Smooth muscle cell of the brain vasculature (primary cell): Measurements from ENCODE around the gene KCTD10.

ENCODE experiments used
- DNase-seq: peaks from one replicate; pipeline ENCODE4 v3.0.0-alpha.2; 2012; ENCODE audit warnings: low read depth, low spot score

KCTD10 gene, protein sequence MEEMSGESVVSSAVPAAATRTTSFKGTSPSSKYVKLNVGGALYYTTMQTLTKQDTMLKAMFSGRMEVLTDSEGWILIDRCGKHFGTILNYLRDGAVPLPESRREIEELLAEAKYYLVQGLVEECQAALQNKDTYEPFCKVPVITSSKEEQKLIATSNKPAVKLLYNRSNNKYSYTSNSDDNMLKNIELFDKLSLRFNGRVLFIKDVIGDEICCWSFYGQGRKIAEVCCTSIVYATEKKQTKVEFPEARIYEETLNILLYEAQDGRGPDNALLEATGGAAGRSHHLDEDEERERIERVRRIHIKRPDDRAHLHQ

DNA sequence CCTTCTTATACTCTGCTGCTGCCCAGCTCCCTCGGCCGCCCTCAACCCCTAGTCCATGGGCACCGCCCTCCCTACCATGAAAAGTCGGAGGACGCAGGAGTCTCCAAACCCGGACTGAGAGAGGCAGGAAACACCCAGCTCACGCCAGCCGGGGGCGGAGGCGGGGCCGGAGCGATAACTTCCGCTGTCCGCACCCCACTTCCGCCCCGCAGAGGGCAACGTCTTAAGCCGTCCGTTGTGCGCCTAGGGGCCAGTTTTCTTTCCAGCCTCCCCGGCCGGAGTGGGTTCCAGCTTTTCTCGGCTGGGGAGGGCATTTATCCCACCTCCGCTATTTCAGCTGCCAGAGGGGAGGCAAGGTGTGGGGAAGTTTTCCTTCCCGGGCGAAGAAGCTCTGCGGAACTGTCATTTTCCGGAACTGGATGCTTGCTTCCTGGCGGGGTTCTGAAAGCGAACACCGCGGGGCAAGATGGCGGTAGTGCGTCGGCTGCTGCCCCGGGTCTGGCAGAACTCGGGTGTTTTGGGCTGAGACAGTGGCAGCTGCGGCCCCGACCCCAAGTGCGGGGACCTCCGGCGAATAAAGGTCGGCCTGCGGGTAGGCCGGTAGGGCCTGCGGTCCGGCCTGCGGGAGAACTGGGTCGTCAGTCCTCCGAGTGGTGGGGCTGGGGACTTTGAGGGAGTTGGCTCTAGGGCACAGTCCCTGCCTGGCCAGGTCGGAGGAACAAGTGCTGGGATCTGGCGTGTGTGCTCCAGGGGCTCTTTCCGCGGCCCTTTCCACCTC lies at the start of gene KCTD10, which contains the start of gene UBE3B:
Gene KCTD10, minus strand, starts transcription at position 116 of the 778 bp plus-strand sequence. Its CDS starts 38 bp downstream, at position 78.
Gene UBE3B, plus strand, starts transcription at position 450 of the 778 bp plus-strand sequence. CDS start 5,918 bp downstream, outside the sequence.
- DNase-seq = peak; percentile 79

DNA sequence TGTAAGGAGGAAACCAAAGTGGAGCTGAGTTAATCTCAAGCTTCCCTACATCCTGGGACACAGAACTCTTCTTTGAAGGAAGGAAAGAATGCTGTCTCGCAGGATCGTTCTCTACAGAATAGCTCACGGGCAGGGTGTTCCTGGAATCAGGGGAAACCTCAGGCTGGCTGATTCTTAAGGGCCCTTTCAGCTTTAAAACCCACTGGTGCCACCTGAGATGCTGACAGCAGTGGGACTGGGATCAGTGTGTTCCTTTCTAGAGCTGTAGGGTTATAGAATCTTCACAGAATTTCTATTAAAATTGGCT lies 48.1 kb upstream of the KCTD10 start:
- no peak for DNase-seq

DNA sequence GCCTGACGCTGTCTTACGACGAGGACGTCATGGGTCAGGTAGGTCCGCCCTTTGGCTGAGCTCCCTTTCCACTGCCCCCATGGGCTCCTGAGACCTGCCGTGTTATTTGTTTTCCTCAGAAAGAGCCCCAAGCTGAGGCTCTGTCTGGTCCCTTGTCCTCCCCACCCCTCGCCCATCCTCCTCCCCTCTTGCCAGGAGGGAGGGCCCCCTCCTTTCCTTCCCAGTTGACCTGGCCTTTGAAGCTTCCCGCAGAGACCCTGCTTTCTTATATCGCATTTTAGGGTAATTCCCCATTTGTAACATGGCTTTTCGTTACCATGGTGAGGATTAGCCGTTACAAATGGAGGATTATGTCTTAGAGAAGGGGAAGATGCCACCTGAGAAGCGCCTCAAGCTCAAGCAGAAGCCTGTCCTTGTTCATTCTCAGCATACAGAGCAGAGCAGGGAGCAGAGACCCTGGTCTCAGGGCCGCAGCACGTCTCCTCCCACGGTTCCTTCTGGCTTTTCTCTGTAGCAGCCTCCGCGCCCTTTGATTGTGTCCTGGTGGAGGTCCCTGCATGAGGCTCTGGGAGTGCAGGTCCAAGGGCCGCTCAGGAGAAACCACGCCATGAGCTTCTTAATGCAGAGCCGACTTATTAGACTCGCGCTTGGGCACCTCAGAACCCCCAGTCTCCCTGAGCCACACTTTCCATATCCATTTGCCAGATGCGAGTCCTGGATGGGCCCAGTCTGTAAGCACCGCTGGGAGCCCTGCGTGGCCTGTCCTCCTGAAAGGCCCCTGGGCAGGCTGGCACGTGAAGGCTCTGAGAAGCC lies 47.6 kb upstream of the KCTD10 start:
- DNase-seq = no peak

DNA sequence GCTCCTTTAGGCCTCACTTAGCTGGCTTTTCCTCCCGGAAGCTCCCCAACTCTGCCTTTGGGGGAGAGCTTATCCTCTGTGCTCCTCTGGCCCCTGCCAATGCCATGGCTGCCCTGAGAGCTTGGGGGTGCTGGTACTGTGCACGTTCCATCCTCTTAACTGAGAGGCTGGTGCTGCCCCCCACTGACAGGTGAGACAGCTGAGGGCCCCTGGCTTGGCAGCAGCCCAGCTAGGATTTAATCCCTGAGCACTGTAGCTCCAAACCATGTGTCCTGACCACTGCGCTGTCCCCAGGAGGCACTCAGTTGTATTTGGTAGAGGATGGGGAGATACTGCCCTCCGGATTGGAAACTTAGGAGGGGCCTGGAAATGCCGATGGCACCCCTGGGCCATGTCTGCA lies 46.4 kb upstream of the KCTD10 start:
- DNase-seq = no peak

DNA sequence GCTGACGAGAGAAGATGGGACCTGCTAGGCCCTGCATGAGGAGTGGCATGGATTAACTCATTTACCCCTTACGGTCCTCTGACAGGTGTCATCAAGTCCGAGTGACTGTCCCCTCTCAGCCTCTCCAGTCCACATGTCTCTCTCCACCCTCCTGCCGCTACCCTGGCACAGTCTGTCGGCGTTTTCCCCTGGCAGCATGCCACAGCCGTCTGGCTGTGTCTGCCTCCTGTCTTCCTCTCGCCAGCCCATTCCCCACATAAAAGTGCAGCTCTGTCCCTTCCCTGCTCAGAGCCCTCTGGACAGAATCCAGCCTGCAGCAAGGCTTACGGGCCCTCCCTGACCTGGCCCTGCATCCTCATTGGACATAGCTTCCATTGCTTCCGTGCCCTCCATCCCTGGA lies 46.0 kb upstream of the KCTD10 start:
- no peak for DNase-seq

DNA sequence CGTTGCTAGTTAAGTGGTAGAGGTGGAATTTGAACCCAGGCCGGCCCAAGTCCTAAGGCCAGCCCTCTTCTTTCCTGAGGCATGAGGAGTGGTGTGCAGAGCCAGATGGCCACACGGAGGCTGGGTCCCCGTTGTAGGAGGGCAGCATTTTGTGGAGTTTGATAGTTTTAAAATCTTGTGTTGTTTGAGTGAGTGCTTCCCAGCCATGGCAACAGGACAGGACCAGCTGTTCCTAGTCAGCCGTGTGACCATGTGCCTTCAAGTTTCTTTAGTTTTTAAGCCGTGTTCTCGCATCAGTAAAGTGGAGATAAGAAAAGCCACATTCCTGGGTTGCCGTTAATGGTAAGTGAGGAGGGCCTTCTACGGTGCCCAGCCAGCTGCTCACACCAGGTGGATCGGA lies 44.7 kb upstream of the KCTD10 start:
- no peak for DNase-seq

DNA sequence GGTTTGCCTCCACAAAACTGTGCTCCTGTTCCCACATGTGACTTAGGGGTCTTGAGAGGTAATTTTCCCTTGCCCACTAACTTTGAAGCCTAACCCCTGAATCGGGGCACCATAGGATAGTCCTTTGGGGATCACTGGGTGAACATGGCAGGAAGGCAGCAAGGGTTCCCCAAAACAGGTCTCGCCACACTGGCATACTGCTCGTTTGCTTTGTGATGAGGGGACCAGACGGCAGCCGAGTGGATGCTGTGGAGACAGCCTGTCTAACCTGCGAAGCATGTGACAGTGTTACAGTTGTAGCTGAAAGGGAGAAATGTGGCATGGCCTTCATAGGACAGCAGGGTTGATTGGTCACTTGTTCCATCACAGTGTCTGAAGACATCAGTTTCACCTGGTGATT lies 42.7 kb upstream of the KCTD10 start:
- no peak for DNase-seq

DNA sequence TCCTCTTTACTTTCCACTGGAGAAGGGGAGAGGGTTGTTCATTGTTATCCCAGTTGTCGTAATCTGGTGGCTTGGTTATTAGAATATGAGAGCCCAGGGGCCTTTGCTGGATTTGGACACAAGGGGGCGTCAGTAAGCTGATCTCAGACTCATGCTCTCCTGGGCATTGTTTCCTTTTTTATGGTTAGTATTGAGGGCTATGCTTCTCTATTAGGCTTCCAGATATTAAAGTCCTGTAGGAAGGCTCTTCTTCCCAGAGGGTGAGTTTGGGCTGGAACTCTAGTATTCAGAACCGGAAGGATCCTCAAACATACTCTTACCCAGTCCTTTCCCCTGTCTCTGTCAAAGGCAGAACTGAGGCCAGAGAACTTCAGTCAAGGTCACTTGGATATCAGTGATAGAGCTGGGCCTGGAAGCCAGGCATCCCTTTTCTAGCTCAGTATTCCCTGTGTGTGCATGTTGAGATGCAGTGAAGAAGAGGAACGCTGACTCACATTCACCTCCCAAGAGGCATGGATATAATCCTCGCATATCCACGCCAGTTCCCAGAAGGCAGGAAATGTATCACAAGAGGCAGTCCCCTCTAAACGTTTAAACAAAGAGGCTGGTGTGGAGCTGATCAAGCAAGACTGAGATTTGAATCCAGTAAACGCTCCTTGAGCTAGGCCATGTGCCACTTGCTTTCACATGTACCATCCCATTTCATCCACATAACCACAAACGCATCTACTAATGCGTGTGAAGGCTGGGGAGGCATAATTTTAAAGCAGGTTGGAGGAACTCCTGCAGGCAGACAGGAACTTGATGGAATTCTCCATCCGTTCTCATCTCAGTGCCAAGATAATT lies 41.9 kb upstream of the KCTD10 start:
- DNase-seq = no peak

DNA sequence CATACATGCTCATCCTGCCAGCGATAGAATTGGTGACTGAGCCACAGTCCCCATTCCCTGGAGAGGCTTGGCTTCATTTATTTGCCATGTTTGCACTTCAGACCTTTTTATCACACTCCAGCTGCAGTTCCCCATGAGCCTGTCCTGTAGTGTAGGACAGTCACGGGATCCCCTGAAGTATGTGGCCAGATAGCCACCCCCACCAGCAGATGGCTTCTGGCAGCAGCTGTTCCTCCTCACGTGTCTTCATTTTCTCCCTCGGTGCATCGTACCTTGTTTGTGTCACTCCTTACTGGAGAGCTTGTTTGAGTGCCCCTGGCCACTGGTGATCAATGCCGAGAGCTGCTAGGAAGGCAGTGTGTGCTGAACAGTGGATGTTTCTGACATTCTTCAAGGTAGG lies 40.5 kb upstream of the KCTD10 start:
- DNase-seq = no peak

DNA sequence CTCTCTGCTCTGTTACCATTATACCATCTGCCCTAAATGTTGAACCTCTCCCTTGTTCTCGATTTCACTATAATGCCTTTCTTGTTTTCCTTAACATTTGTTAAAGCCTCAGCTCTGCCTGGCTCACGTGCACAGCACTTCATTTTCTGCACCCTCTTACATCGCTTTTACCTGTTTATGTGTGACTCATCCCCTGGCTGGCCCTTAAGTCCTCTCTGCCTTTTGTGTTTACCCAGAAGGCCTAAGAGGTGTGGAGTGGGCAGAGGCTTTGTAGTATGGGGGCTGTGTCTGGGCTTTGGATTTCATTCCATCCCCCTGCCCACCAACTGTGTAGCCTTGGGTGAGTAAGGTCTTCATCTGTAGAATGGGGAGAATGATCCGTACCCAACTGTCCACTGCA lies 36.9 kb upstream of the KCTD10 start:
- DNase-seq = no peak

DNA sequence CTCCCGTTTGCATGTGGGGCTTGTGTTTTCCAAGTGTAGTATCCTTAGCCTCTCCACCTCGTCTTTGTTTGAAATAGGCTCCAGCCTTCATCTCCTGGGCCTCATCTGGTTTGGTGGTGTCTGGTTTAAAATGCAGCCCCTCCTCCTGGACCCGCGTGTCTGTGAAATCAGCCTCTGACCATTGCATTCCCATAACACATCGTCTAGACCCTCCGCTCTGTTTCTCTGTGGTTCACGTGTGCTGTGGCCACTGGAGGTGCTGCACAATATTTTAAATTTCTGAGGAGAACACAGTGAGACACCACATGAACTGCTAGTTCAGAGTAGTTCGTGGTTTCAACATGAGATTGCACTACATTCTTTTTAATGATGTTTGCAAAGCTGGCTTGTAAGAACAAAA lies 36.0 kb upstream of the KCTD10 start:
- no peak for DNase-seq

DNA sequence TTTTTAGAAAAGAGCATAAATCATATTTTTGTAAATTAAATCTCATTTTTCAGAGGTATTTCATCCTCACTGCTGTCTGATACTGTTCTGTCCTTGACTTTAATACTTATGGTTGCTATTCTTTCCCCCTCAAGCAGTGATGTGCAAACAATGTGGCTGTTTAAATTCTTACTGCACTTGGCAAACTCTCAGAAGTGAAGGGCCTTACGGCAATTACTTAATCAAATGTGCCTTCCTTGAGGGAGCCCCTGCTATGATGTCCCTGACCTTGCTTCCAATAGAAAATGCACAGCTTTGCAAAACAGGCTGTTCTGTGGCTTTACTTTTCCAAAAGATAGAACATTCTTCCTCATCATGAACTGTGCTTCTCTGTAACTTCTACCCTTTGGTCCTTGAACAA lies 35.5 kb upstream of the KCTD10 start:
- peak; percentile 7 for DNase-seq

DNA sequence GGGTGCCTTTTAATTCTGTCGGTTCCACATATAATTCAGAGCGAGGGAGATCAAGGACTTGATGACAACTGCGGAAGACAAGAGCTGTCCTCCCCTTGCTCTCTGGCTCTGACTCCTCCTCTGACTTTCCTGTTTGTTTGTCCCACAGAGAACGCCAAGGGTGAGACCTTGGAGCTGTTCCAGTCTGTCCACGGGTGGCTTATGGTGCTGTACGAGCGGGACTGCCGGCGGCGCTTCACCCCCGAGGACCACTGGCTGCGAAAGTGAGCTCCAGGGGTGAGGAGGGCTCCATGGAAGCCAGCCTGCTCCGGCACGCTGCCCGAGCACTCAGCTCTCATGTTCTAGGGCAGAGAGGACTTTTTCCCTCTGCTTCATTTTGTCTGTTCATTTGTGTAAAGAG lies 33.1 kb upstream of the KCTD10 start:
- no peak for DNase-seq

DNA sequence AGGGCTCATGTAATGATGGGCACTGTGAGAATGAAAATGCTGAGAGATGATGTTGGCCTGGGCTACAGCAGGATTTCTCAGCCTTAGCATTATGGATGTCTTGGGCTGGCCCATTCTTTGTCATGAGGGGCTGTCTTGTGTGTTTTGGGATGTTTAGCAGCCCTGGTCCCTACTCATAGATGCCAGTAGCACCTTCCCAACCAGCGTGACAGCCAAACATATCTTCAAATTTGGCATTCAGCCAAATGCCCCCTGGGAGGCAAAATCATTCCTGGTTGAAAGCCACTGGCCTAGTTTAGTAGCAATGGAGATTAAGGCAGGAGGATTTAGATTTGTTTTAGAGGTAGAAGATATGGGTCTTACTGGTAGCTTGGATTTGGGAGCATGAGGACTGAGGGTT lies 27.0 kb upstream of the KCTD10 start:
- no peak for DNase-seq

DNA sequence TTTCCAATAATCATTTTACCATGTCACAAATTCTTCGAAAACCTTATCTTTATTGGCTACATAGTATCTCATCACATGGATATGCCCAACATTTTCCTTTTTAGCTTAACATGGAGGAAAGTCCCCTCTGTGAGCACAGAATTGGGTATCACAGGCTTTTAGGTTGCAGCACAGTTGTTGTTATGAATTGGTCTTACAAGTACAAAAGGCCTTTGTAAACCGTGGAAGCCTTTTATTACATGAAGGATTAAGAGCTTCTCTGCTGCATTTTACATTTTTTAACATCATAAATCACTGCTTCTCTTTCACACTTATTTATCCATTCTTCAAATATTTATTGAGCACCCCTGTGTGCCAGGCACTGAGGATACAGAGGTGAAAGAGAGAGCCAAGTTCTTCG lies 26.5 kb upstream of the KCTD10 start:
- no peak for DNase-seq

DNA sequence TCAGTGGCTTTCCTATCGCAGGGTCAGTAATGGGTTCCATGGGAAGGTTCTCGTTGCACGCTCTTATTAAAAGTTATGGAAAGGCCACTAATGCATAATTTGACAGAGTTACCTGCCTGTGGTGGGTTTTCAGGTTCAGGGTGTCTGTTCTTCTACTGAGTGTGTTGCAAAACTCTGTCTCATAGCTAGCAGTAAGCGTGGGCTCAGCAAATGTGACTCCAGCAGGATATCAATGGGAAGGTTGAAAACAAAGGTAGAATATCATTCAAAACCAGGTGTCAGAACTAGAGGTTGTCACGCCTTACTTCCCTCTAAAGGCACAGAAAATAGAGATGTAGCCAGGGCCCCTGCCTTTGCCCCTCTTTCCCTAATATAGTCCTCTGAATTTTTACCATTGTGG lies 25.2 kb upstream of the KCTD10 start:
- DNase-seq = no peak

DNA sequence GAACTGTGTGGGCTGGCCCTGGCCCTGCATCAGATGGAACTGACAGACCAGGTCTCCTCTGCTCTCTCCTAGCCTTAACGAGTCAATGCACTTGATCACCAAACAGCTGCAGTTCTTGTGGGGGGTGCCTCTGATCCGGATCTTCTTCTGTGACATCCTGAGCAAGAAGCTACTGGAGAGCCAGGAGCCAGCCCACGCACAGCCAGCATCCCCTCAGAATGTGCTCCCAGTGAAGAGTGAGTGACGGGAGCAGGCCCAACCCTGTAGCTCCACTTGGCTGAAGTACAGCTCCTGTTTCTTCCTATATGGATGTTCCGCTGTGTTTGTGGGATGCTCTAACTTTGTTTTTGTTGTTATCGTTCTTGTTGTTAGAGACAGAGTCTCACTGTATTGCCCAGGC lies 24.2 kb upstream of the KCTD10 start:
- DNase-seq = no peak

DNA sequence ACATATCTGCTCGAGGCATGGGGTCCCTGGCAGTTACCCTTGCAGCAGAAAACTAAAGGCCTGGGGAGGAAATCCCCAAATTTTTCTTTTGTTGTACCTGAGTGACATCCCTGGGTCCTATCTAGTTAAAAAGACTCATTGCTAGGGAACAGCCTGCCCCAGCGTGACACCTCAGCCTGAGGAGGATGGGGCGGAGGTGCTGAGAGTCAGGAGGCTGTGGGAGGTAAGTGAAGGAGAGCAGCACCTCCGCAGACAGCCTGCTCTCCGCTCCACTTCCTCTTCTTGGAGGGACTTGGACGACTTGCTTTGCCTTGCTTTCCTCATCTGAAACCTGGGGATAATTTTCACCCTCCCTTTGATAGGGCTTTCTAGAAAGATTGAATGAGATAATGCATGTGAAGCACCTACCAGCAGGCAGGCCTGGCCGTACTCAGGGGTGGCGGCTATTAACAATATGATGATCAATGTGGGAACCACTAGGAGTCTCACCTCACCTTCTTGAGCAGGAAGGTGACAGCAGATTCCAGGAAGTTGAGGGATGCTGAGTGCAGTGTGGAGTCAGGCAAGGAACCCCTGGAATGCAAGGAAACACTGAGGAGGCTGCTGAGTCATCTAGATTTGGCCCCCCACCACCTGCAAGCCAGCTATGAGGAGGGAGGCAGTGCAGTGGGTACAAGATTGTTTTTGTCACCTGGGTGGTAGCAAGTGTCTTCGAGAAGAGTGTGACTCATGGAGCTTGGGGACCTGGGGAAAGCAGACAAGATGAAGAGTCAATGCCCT lies 23.5 kb upstream of the KCTD10 start:
- no peak for DNase-seq

DNA sequence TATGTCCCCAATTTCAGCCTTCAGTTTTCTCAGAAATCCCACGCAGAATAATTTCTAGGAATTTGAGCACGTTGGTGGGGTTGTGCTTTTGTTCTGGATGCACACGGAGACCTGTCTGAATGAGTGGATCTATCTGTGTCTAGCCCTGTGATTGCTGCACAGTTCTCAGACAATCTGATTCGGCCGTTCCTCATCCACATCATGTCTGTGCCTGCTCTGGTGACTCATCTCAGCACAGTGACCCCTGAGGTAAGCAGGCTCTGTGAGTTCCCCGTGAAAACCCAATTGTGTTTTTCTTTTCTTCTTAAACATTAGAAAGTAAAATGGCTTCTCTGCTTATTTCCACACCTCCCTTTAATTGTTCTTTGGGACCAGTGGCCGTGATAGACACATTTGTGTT lies 20.6 kb upstream of the KCTD10 start:
- DNase-seq = no peak

DNA sequence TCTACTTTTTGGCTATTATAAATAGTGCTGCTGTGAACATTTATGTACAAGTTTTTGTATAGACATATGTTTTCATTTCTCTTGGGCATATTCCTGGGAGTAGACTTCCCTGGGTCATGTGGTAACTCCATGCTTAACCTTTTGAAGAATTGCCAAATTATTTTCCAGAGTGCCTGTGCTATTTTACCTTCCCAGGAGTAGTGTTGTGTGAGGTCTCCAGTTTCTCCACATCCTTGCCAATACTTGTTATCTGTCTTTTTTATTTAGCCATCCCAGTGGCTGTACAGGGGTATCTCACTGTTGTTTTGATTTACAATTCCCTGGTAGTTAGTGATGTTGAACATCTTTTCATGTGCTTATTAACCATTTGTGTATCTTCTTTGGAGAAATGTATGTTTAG lies 19.2 kb upstream of the KCTD10 start:
- no peak for DNase-seq

DNA sequence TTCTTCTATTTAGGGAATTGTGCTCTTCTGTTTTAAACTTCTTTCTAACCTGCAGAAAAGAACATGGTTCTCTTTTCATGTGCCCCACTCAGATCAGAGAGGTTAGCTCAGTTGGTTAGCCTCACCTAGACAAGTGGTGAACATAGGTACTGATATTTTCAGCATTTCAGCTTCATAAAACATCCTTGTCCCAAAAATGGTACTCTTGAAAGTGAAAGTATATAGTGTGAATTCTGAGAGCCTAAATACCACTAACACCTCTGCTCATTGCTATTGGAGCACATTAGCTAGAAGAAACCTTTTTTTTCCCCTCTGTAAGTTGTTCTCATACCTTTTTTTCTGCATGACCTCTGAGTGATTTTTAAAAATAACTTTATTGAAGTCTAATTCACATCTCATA lies 17.9 kb upstream of the KCTD10 start:
- DNase-seq = no peak
